ENCODE results near the gene ARHGDIA.

Gene ARHGDIA

DNA sequence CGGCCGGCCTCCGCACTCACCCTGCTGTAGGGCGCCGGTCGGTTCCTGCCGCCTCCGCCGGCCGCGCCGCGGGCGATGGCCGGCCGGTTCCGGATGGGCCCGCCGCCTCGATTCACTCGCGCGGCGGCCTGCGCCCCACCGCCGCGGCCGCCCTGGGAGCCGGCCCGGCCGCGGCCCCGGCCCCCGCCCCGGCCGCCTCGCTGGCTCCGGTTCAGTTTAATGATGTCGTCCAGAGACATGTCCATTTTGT, 20.1 kb upstream of the ARHGDIA start:
- H3K27me3 ChIP-seq (ENCODE audit: control insufficient read depth, insufficient read depth, low read length) = no peaks in the 10 kb centered on the region
- peak overlapping the region; percentile 93 for H3K9ac ChIP-seq (ENCODE audit: low read length)
- no peaks in the 10 kb centered on the region for H3K9me3 ChIP-seq (ENCODE audit: control insufficient read depth, low read depth, low read length)
- peaks cover 4% of the 10 kb centered on the region for H3K4me1 ChIP-seq (ENCODE audit: control insufficient read depth, low read depth, low read length)
- peaks cover 44% of the 10 kb centered on the region for H3K36me3 ChIP-seq (ENCODE audit: control insufficient read depth, low read depth, low read length)
- H3K4me3 ChIP-seq (ENCODE audit: low read length) = peak overlapping the region; percentile 92
- H3K27ac ChIP-seq (ENCODE audit: low read length) = no peak overlapping the region

DNA sequence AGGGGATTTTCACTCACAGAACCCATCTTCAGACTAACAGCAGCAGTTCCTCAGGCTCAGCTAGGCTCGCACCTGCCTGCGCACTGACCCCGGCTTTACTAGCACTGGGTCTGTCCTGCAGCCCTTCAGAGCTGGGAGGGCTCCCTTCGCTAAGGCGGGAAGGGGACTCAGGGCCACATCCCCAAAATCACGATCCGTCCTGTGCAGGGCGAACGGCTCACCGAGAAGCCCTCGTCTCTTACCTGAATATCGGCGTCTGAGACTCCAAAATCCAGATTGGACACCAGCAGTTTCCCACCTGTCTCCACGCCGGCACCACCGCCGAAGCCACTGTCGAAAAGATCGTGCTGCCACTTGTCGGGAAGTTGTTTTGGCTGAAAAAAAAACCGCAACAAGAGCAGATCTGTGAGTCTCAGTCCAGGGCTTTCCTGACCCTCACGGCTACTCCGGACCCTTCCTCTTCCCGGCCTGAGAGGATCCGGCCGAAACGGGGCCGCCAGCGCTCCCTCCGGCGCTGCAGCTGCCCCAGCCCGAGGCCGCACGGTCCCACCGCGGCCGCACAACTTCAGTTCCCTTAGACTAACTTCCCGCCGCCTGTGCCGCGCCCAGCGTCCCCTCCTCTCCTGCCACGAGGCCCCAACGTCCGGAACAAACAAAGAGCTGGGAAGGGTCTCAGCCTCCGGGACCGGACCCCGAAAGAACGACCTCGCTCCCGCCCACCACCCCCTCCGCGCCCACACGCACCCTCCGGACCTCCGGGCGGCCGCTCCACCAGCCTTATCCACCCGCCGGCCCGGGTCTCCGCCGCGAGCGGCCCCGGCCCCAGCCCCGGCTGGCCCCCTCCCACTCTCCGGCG, 19.5 kb upstream of the ARHGDIA start:
- Histone ChIP-seq H3K4me3 (ENCODE audit: low read length) (peak overlapping the region; percentile 92), H3K9ac (ENCODE audit: low read length) (peak overlapping the region; percentile 93), H3K27me3 (ENCODE audit: control insufficient read depth, insufficient read depth, low read length) (no peaks in the 10 kb centered on the region), H3K4me1 (ENCODE audit: control insufficient read depth, low read depth, low read length) (peaks cover 4% of the 10 kb centered on the region), H3K27ac (ENCODE audit: low read length) (no peak overlapping the region), H3K9me3 (ENCODE audit: control insufficient read depth, low read depth, low read length) (no peaks in the 10 kb centered on the region), H3K36me3 (ENCODE audit: control insufficient read depth, low read depth, low read length) (peaks cover 50% of the 10 kb centered on the region)

DNA sequence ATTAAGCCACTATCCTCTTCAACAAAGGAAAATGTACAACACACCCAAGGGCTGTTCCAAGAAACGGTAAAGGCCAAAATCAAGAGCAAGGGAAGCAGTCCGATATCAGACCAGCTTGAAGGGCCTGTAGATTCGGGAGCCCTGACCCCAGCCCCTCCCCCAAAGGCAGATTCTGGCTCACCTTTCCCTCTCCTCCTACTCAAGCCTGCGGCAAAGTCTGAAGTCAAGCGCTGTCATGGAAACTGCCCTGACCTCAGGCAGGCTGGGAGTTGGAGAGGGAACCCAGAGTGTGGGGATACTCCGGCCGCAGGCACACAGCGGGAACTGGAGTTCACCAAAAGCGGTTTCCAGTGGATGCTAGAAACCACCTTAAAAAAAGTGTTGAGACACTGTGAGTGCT, 18.5 kb upstream of the ARHGDIA start:
- Histone ChIP-seq H3K27me3 (ENCODE audit: control insufficient read depth, insufficient read depth, low read length) (no peaks in the 10 kb centered on the region), H3K9me3 (ENCODE audit: control insufficient read depth, low read depth, low read length) (no peaks in the 10 kb centered on the region), H3K27ac (ENCODE audit: low read length) (no peak overlapping the region), H3K36me3 (ENCODE audit: control insufficient read depth, low read depth, low read length) (peaks cover 53% of the 10 kb centered on the region), H3K4me3 (ENCODE audit: low read length) (no peak overlapping the region), H3K9ac (ENCODE audit: low read length) (no peak overlapping the region), H3K4me1 (ENCODE audit: control insufficient read depth, low read depth, low read length) (peaks cover 4% of the 10 kb centered on the region)

DNA sequence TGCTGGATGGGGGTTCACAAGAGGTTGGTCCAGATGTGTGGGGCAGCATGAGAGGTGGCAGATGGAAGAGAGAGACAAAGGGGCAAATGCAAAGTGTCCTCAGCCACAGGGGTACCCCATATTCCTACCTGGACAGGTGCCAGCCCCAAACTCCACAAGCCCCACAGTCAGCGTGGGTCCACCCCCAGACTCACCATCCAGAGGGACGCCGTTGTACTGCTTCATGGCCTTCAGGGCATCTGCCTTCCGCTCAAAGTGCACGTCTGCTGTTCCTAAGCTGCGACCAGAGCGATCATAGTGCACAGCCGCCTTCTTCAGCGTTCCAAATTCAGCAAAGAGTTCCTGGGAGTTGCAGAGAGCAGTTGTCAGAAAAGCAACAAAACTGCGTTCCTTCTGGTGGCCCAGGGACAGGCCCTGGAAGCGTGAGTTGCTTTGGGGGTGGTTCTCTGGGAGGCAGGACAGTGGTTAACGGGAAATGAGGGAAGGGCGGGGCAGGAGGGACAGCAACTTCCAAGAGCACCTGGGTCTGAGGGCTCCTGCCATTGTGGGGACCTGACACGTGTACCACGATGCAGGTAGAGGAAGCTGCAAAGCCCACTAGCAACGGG, 18.0 kb upstream of the ARHGDIA start:
- Histone ChIP-seq H3K9me3 (ENCODE audit: control insufficient read depth, low read depth, low read length) (no peaks in the 10 kb centered on the region), H3K27me3 (ENCODE audit: control insufficient read depth, insufficient read depth, low read length) (no peaks in the 10 kb centered on the region), H3K9ac (ENCODE audit: low read length) (no peak overlapping the region), H3K36me3 (ENCODE audit: control insufficient read depth, low read depth, low read length) (peaks cover 57% of the 10 kb centered on the region), H3K4me1 (ENCODE audit: control insufficient read depth, low read depth, low read length) (peaks cover 4% of the 10 kb centered on the region), H3K4me3 (ENCODE audit: low read length) (no peak overlapping the region), H3K27ac (ENCODE audit: low read length) (no peak overlapping the region)

GRCh38 chr17:81888105-81888987, 17.2 kb upstream of the ARHGDIA start:
- Histone ChIP-seq H3K36me3 (ENCODE audit: control insufficient read depth, low read depth, low read length) (peaks cover 58% of the 10 kb centered on the region), H3K27ac (ENCODE audit: low read length) (no peak overlapping the region), H3K4me3 (ENCODE audit: low read length) (no peak overlapping the region), H3K9ac (ENCODE audit: low read length) (no peak overlapping the region), H3K4me1 (ENCODE audit: control insufficient read depth, low read depth, low read length) (peaks cover 4% of the 10 kb centered on the region), H3K9me3 (ENCODE audit: control insufficient read depth, low read depth, low read length) (no peaks in the 10 kb centered on the region), H3K27me3 (ENCODE audit: control insufficient read depth, insufficient read depth, low read length) (no peaks in the 10 kb centered on the region)

DNA sequence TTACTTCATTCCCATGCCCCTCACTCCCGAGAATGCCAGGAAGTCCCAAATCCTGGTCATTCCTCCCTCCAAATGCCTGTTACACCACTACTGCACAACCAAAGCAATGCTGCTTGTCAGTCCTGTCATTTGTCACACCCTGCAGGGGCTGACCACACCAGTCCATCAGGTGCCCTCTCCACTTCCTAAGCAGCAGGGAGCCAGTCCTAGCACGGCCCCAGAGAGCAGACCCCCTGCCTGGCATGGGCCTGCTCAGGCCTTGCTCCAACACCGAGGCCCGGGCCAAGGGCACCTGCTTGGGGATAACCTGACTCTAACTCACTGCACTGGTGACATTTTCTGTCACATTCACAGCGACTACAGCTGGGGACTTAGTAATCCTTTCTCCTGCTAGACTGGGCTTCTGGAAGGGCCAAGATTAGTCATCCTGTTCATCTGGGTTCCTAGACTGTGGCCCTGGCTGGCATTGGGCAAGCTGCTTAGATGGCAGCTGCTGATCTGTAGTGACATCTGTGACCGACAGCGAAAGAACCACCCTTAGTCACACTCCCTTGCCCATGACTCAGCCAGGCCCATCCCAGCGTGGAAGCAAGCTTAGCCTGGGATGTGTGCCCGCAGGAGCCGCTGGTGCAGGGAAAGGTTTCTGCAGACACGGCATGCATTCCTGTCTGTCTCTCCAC, 14.9 kb upstream of the ARHGDIA start:
- H3K27me3 ChIP-seq (ENCODE audit: control insufficient read depth, insufficient read depth, low read length) = no peaks in the 10 kb centered on the region
- no peak overlapping the region for H3K4me3 ChIP-seq (ENCODE audit: low read length)
- peaks cover 66% of the 10 kb centered on the region for H3K36me3 ChIP-seq (ENCODE audit: control insufficient read depth, low read depth, low read length)
- H3K9ac ChIP-seq (ENCODE audit: low read length) = no peak overlapping the region
- peaks cover 4% of the 10 kb centered on the region for H3K4me1 ChIP-seq (ENCODE audit: control insufficient read depth, low read depth, low read length)
- no peaks in the 10 kb centered on the region for H3K9me3 ChIP-seq (ENCODE audit: control insufficient read depth, low read depth, low read length)
- H3K27ac ChIP-seq (ENCODE audit: low read length) = no peak overlapping the region

- Histone ChIP-seq H3K27me3 (ENCODE audit: control insufficient read depth, insufficient read depth, low read length) (no peaks in the 10 kb centered on the region), H3K9me3 (ENCODE audit: control insufficient read depth, low read depth, low read length) (no peaks in the 10 kb centered on the region), H3K27ac (ENCODE audit: low read length) (no peak overlapping the region), H3K9ac (ENCODE audit: low read length) (no peak overlapping the region), H3K4me1 (ENCODE audit: control insufficient read depth, low read depth, low read length) (peaks cover 4% of the 10 kb centered on the region), H3K4me3 (ENCODE audit: low read length) (no peak overlapping the region), H3K36me3 (ENCODE audit: control insufficient read depth, low read depth, low read length) (peaks cover 66% of the 10 kb centered on the region)
Measured at GRCh38 chr17:81885454-81885853, 14.3 kb upstream of the ARHGDIA start.

DNA sequence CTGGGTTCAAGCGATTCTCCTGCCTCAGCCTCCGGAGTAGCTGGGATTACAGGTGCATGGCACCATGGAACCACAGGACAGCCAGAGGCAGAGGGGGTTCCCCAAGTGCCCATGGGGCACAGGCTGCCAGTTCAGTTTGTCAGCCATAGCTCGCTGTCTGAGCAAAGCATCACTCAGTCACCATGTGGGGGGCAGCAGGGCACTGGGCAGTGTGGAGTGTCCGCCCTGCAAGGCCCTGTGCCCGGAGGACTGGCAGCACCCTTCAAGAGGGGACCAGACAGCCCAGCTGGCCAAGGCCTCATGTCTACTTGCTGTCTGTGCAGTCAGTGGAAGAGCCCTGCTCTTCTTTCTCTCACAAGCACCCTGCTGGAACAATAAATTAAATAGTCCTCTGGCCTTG, 13.8 kb upstream of the ARHGDIA start:
- no peak overlapping the region for H3K27ac ChIP-seq (ENCODE audit: low read length)
- H3K27me3 ChIP-seq (ENCODE audit: control insufficient read depth, insufficient read depth, low read length) = no peaks in the 10 kb centered on the region
- no peaks in the 10 kb centered on the region for H3K9me3 ChIP-seq (ENCODE audit: control insufficient read depth, low read depth, low read length)
- H3K9ac ChIP-seq (ENCODE audit: low read length) = no peak overlapping the region
- H3K4me3 ChIP-seq (ENCODE audit: low read length) = no peak overlapping the region
- peaks cover 62% of the 10 kb centered on the region for H3K36me3 ChIP-seq (ENCODE audit: control insufficient read depth, low read depth, low read length)
- H3K4me1 ChIP-seq (ENCODE audit: control insufficient read depth, low read depth, low read length) = no peaks in the 10 kb centered on the region

DNA sequence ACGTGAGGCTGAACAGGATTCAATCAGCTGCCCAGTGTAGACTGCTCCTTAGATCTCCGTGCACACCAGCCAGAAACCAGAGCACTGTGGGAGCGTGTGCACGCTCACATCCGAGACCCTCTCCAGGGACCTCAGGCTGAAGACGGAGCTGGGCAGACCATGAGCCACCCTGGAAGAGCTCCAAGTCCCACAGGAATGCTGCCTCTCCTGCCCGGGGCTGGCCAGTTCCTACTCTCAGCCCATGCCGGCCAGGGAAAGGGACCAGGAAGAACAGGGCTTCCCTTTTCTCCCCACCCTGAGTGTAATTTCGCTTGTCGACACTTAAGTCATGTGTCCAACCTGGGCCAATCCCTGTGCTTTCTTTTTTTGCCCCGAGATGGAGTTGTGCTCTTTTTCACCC, 13.4 kb upstream of the ARHGDIA start:
- Histone ChIP-seq H3K4me1 (ENCODE audit: control insufficient read depth, low read depth, low read length) (no peaks in the 10 kb centered on the region), H3K9ac (ENCODE audit: low read length) (no peak overlapping the region), H3K27me3 (ENCODE audit: control insufficient read depth, insufficient read depth, low read length) (no peaks in the 10 kb centered on the region), H3K9me3 (ENCODE audit: control insufficient read depth, low read depth, low read length) (no peaks in the 10 kb centered on the region), H3K36me3 (ENCODE audit: control insufficient read depth, low read depth, low read length) (peaks cover 57% of the 10 kb centered on the region), H3K27ac (ENCODE audit: low read length) (no peak overlapping the region), H3K4me3 (ENCODE audit: low read length) (no peak overlapping the region)

DNA sequence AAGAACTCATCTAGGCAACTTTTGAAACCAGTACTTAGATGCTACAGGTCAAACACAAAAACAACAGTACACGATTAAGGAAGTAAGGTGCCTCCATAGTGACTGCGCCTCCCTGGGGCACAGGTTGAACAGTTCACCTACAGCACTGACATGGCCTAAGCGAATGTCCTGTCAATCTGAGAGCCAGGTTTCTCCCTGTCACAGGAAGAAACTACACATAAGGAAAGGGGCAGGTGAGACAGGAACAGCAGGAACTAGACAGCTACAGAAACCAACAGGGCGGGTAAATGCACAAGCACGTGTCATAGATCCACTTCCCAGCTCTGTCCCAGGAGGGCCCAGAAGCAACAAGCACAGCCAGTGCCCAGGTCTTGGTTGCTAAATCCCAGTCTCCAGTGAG, 8.0 kb upstream of the ARHGDIA start:
- peaks cover 12% of the 10 kb centered on the region for H3K36me3 ChIP-seq (ENCODE audit: control insufficient read depth, low read depth, low read length)

DNA sequence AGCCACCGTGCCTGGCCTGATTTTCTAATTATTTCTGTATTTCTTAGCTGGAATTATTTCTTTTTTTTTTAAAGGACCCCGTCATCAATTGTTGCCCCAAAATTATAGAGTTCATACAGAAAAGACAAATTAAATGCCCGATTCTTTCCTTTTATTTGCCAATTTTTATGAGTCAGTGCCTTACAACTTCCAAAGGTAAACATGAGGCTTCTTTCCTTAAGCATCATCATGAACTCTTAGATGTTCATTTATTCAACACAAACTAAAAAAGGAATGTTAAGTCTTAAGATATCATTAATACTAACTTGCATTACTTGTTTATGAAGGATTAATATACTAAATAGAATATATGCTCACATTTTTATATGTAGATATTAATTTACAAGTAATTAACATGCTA, 7.2 kb upstream of the ARHGDIA start:
- Histone ChIP-seq H3K4me3 (ENCODE audit: low read length) (no peak overlapping the region), H3K9me3 (ENCODE audit: control insufficient read depth, low read depth, low read length) (no peaks in the 10 kb centered on the region), H3K27me3 (ENCODE audit: control insufficient read depth, insufficient read depth, low read length) (no peaks in the 10 kb centered on the region), H3K9ac (ENCODE audit: low read length) (no peak overlapping the region), H3K4me1 (ENCODE audit: control insufficient read depth, low read depth, low read length) (no peaks in the 10 kb centered on the region), H3K36me3 (ENCODE audit: control insufficient read depth, low read depth, low read length) (peaks cover 12% of the 10 kb centered on the region), H3K27ac (ENCODE audit: low read length) (no peak overlapping the region)

More for the DNA sequence above, 8.0 kb upstream of the ARHGDIA start:
- H3K27ac ChIP-seq (ENCODE audit: low read length) = no peak overlapping the region
- no peaks in the 10 kb centered on the region for H3K27me3 ChIP-seq (ENCODE audit: control insufficient read depth, insufficient read depth, low read length)
- no peaks in the 10 kb centered on the region for H3K9me3 ChIP-seq (ENCODE audit: control insufficient read depth, low read depth, low read length)
- no peak overlapping the region for H3K9ac ChIP-seq (ENCODE audit: low read length)
- H3K4me3 ChIP-seq (ENCODE audit: low read length) = no peak overlapping the region
- H3K4me1 ChIP-seq (ENCODE audit: control insufficient read depth, low read depth, low read length) = no peaks in the 10 kb centered on the region

Data from iPS-18a (cell line).